ENCODE measurements around the gene WASF3. TPM values are rescaled to one million over a fixed set of nuclear protein-coding genes. Genes with fewer than 3 reads are reported as not detected.
A peak's percentile ranks its signal among the peaks of the same experiment; 100 is the strongest.

WASF3 gene
- total and polyA plus RNA-seq, 12 donors, result 2.7 to 13.6 (median 8.8) TPM

- H3K9me3 ChIP-seq, result peaks cover 0 to 9% (median 5%) of the 10 kb centered on the region in 11 donors
- H3K4me1 ChIP-seq, result peaks cover 0 to 7% (median 5%) of the 10 kb centered on the region in 9 donors
- peaks cover 0 to 7% (median 0%) of the 10 kb centered on the region in 9 donors for H3K36me3 ChIP-seq
- H3K27me3 ChIP-seq, result no peaks in the 10 kb centered on the region
- H3K4me3 ChIP-seq, result no peak overlapping the region
- no peak for TF ChIP-seq CTCF (IDR thresholded peaks at IDR 0.05)
- intact Hi-C loops (cut with DNase I), result loop anchor here in 9 of 10 donors (1.0 to 10.0 kb wide), 11 partner anchors 39 to 514 kb away; no protein-coding TSS in a partner anchor
- ATAC-seq (peak in 2 of 8 donors; percentile 12 to 39), DNase-seq (no peak)
- 41 to 58% methylated on average over 15 of the region's 15 CpGs for WGBS, 2 donors
- H3K27ac ChIP-seq, result no peak overlapping the region
These were observed 138.4 kb downstream of the WASF3 start for GRCh38 chr13:26695891-26696311.

GRCh38 chr13:26697069-26697955 lies 139.8 kb downstream of the WASF3 start:
- 93 to 95% methylated on average over 21 of the region's 21 CpGs for WGBS, 2 donors
- intact Hi-C loops (cut with DNase I), result loop anchor here in 9 of 10 donors (2.0 to 10.0 kb wide), 10 partner anchors 40 to 515 kb away; no protein-coding TSS in a partner anchor
- no peak for ATAC-seq
- Histone ChIP-seq H3K4me3 (no peak overlapping the region), H3K27ac (no peak overlapping the region), H3K36me3 (no peaks in the 10 kb centered on the region), H3K27me3 (peaks cover 0 to 4% (median 0%) of the 10 kb centered on the region in 7 donors), H3K9me3 (peaks cover 0 to 3% (median 0%) of the 10 kb centered on the region in 11 donors), H3K4me1 (peaks cover 0 to 7% (median 5%) of the 10 kb centered on the region in 9 donors)
- DNase-seq, result no peak
- TF ChIP-seq CTCF (IDR thresholded peaks at IDR 0.05), result no peak

GRCh38 chr13:26698392-26699196 lies 141.1 kb downstream of the WASF3 start:
- Histone ChIP-seq H3K27ac (no peak overlapping the region), H3K9me3 (peaks cover 0 to 14% (median 0%) of the 10 kb centered on the region in 11 donors), H3K36me3 (no peaks in the 10 kb centered on the region), H3K4me3 (peak overlapping the region in 6 of 10 donors; percentile 12 to 43 (median 32)), H3K27me3 (peaks cover 0 to 4% (median 0%) of the 10 kb centered on the region in 7 donors), H3K4me1 (peaks cover 0 to 7% (median 5%) of the 10 kb centered on the region in 9 donors)
- peak; percentile 89 to 99 (median 98) for TF ChIP-seq CTCF (IDR thresholded peaks at IDR 0.05)
- 25 to 27% methylated on average over 29 of the region's 29 CpGs for WGBS, 2 donors
- intact Hi-C loops (cut with DNase I), result loop anchor here (1.0 to 10.0 kb wide), 13 partner anchors 41 to 516 kb away; no protein-coding TSS in a partner anchor
- peak; percentile 71 to 91 (median 86) for ATAC-seq
- DNase-seq, result peak; percentile 77 to 83

- intact Hi-C loops (cut with DNase I), result loop anchor here (2.0 to 10.0 kb wide), 10 partner anchors 42 to 517 kb away; no protein-coding TSS in a partner anchor
These were observed 141.7 kb downstream of the WASF3 start for GRCh38 chr13:26699197-26699490.

More at GRCh38 chr13:26699197-26699490, 141.7 kb downstream of the WASF3 start:
- 95 to 96% methylated on average over 2 of the region's 2 CpGs for WGBS, 2 donors
- no peak overlapping the region for H3K27ac ChIP-seq
- ATAC-seq (no peak), DNase-seq (no peak)
- peaks cover 0 to 7% (median 5%) of the 10 kb centered on the region in 9 donors for H3K4me1 ChIP-seq
- H3K4me3 ChIP-seq, result no peak overlapping the region
- H3K36me3 ChIP-seq, result no peaks in the 10 kb centered on the region
- peaks cover 0 to 4% (median 0%) of the 10 kb centered on the region in 7 donors for H3K27me3 ChIP-seq
- peaks cover 0 to 14% (median 0%) of the 10 kb centered on the region in 11 donors for H3K9me3 ChIP-seq
- no peak for TF ChIP-seq CTCF (IDR thresholded peaks at IDR 0.05)

Measured in heart right ventricle (tissue), 16 donors.